HCT116 (cell line): ENCODE data around the gene C11orf21. TPM values are rescaled to one million over a fixed set of nuclear protein-coding genes. Genes with fewer than 3 reads are reported as not detected.

Experiments
- ATAC-seq: fragments of 200-7000 bp; cut with Tn5 transposase; 2 replicates; pipeline ENCODE4 v1.9.1; 2020; ENCODE audit warnings: mild to moderate bottlenecking, moderate library complexity
- BruUV-seq: library from RNA; stranded (reverse); fragments of 400-500 nt; replicated peaks from 2 replicates; lab custom pipeline; 2021; lab: Mats Ljungman, UMichigan
- CTCF ChIA-PET: fragments of 300-600 bp; sonication (Branson Sonifier 250); formaldehyde crosslinking; loops from one replicate; lab custom pipeline; 2021; ENCODE audit warnings: antibody characterized with exemption; lab: Charles Lee
- POLR2A ChIA-PET: fragments of 300-600, 350-600 bp; sonication (Branson Sonifier 250); formaldehyde crosslinking; loops from one replicate; lab custom pipeline; 2021; ENCODE audit warnings: antibody characterized with exemption; lab: Charles Lee
- RAD21 ChIA-PET, 2 experiments: fragments of 300-600 bp; sonication (Branson Sonifier 250); formaldehyde crosslinking; loops; one replicate each; lab custom pipeline; 2023; ENCODE audit warnings: low total read pairs in 2 of 2; ENCODE audit not compliant: uncharacterized antibody in 2 of 2, unreplicated experiment in 2 of 2, low non-redundant PET in 1 of 2; lab: Charles Lee
- DNase-seq: peaks from one replicate; pipeline ENCODE4 v3.0.0-alpha.2; 2010; ENCODE audit warnings: low read depth, low spot score
- H2AFZ ChIP-seq: fragments of 200-600 bp; shearing (Covaris generic), sonication (generic); 2 replicates; pipeline ENCODE4 v1.6.1; 2017; ENCODE audit warnings: low read depth, mixed run types, mixed read lengths, antibody characterized with exemption, low read length; ENCODE audit not compliant: poor library complexity, severe bottlenecking
- H3K27ac ChIP-seq: 2 replicates; pipeline ENCODE4 v1.5.1; 2012; ENCODE audit warnings: low read depth, low read length
- H3K27me3 ChIP-seq: fragments of 200-600 bp; sonication (generic); 2 replicates; pipeline ENCODE4 v1.6.1; 2016; ENCODE audit warnings: mixed run types, low read length, mixed read lengths; ENCODE audit not compliant: insufficient read depth
- H3K36me3 ChIP-seq, 2 experiments: fragments of 200-500 bp in 1 of 2; fragments of 200-600 bp in 1 of 2; sonication (Bioruptor generic) in 1 of 2; sonication (generic) in 1 of 2; 2 replicates each; pipeline versions ENCODE4 v1.5.1 to v1.6.1; 2014 to 2016; ENCODE audit warnings: low read length in 2 of 2, inconsistent platforms in 1 of 2, mixed read lengths in 1 of 2, mixed run types in 1 of 2; ENCODE audit not compliant: insufficient read depth in 2 of 2, control insufficient read depth in 1 of 2
- H3K4me1 ChIP-seq, 2 experiments: fragments of 200-600 bp in 1 of 2; sonication (generic) in 1 of 2; 2 replicates each; pipeline versions ENCODE4 v1.5.1 to v1.6.1; 2012 to 2017; ENCODE audit warnings: low read length in 2 of 2, inconsistent platforms in 1 of 2, mild to moderate bottlenecking in 1 of 2, mixed read lengths in 1 of 2, mixed run types in 1 of 2, moderate library complexity in 1 of 2; ENCODE audit not compliant: insufficient read depth in 2 of 2, control insufficient read depth in 1 of 2
- H3K4me2 ChIP-seq: fragments of 200-600 bp; sonication (generic); 2 replicates; pipeline ENCODE4 v1.6.1; 2017; ENCODE audit warnings: mixed run types, low read length, mixed read lengths
- H3K4me3 ChIP-seq, 2 experiments: fragments of 200-600 bp in 1 of 2; sonication (generic) in 1 of 2; replicated peaks in 1 of 2; 2 replicates each; pipeline ENCODE4 v1.5.1; 2011 to 2016; ENCODE audit warnings: low read length in 2 of 2, control low read depth in 1 of 2, low read depth in 1 of 2, mild to moderate bottlenecking in 1 of 2, mixed read lengths in 1 of 2, mixed run types in 1 of 2
- H3K79me2 ChIP-seq: fragments of 200-600 bp; sonication (generic); 2 replicates; pipeline ENCODE4 v1.6.1; 2017; ENCODE audit warnings: mild to moderate bottlenecking, mixed run types, low read length, moderate library complexity, mixed read lengths; ENCODE audit not compliant: insufficient read depth
- H3K9ac ChIP-seq: fragments of 200-600 bp; sonication (generic); 2 replicates; pipeline ENCODE4 v1.6.1; 2016; ENCODE audit warnings: low read length, mixed read lengths
- H3K9me2 ChIP-seq: fragments of 200-600 bp; sonication (generic), shearing (Covaris generic); 2 replicates; pipeline ENCODE4 v1.6.1; 2017; ENCODE audit warnings: mixed run types, mild to moderate bottlenecking, moderate library complexity; ENCODE audit not compliant: insufficient read depth
- H3K9me3 ChIP-seq, 2 experiments: fragments of 200-500 bp in 1 of 2; fragments of 200-600 bp in 1 of 2; sonication (Bioruptor generic) in 1 of 2; sonication (generic) in 1 of 2; 2 replicates each; pipeline ENCODE4 v1.6.1; 2014 to 2017; ENCODE audit warnings: low read length in 2 of 2, mixed read lengths in 2 of 2, inconsistent platforms in 1 of 2, low read depth in 1 of 2, mild to moderate bottlenecking in 1 of 2, mixed run types in 1 of 2, moderate library complexity in 1 of 2; ENCODE audit not compliant: control insufficient read depth in 1 of 2, insufficient read depth in 1 of 2
- H4K20me1 ChIP-seq: fragments of 200-600 bp; sonication (generic), shearing (Covaris generic); 2 replicates; pipeline ENCODE4 v1.6.1; 2017; ENCODE audit warnings: mixed run types, mild to moderate bottlenecking, moderate library complexity; ENCODE audit not compliant: insufficient read depth
- ATF3 ChIP-seq: IDR thresholded peaks from 2 replicates; pipeline ENCODE4 v1.6.1; 2012
- CEBPB ChIP-seq: IDR thresholded peaks from 2 replicates; pipeline ENCODE4 v1.6.1; 2012; ENCODE audit warnings: low read depth
- CTCF ChIP-seq, 3 experiments: fragments of 200-600 bp in 1 of 3; sonication (generic) in 1 of 3; IDR thresholded peaks in 2 of 3; conservative IDR thresholded peaks in 1 of 3; 2 replicates each; pipeline ENCODE4 v1.5.1; 2012 to 2017; ENCODE audit warnings: low read depth in 2 of 3, low read length in 2 of 3, antibody characterized with exemption in 1 of 3, borderline replicate concordance in 1 of 3, control low read depth in 1 of 3, mild to moderate bottlenecking in 1 of 3, mixed read lengths in 1 of 3, mixed run types in 1 of 3, moderate library complexity in 1 of 3; ENCODE audit not compliant: insufficient read depth in 1 of 3
- EGR1 ChIP-seq: IDR thresholded peaks from 2 replicates; pipeline ENCODE4 v1.6.1; 2012; ENCODE audit warnings: low read depth
- ELF1 ChIP-seq: IDR thresholded peaks from 2 replicates; pipeline ENCODE4 v1.6.1; 2012; ENCODE audit warnings: low read depth, borderline replicate concordance
- JUND ChIP-seq: IDR thresholded peaks from 2 replicates; pipeline ENCODE4 v1.6.1; 2012
- MAX ChIP-seq: IDR thresholded peaks from 2 replicates; pipeline ENCODE4 v1.6.1; 2012
- POLR2A ChIP-seq: IDR thresholded peaks from 2 replicates; pipeline ENCODE4 v1.7.0; 2011; ENCODE audit warnings: borderline replicate concordance; ENCODE audit not compliant: insufficient read depth, insufficient read length; ENCODE audit errors: extremely low read depth
- SP1 ChIP-seq: IDR thresholded peaks from 2 replicates; pipeline ENCODE4 v1.6.1; 2012; ENCODE audit warnings: low read depth
- ZFX ChIP-seq: fragments of 450-650 bp; IDR thresholded peaks from 2 replicates; pipeline ENCODE4 v1.6.1; 2017
- intact Hi-C: fragments of 100-400 bp; cut with micrococcal nuclease; formaldehyde crosslinking; loops from 2 replicates; pipeline ENCODE4 v1.10.0; 2022
- total RNA-seq: library from RNA; stranded (reverse); gene quantifications from one replicate; pipeline ENCODE4 v1.2.1, GENCODE V29; 2021; ENCODE audit not compliant: unreplicated experiment

C11orf21 gene
- total RNA-seq, 1 experiment from 2014 or later = not detected

- Histone ChIP-seq H3K4me1 (no peaks in the 10 kb centered on the region), H4K20me1 (no peaks in the 10 kb centered on the region), H3K9me3 (no peaks in the 10 kb centered on the region), H3K9me2 (no peaks in the 10 kb centered on the region), H3K27me3 (no peaks in the 10 kb centered on the region), H3K36me3 (no peaks in the 10 kb centered on the region), H3K79me2 (no peaks in the 10 kb centered on the region), H3K4me3 (no peak overlapping the region), H3K27ac (no peak overlapping the region), H2AFZ (no peak overlapping the region), H3K4me2 (no peak overlapping the region), H3K9ac (no peak overlapping the region)
- RAD21 ChIA-PET = no interaction called here
- no peak for DNase-seq
- TF ChIP-seq ATF3 = no peak
- no peak for TF ChIP-seq JUND
- TF ChIP-seq SP1 = no peak
- no peak for TF ChIP-seq MAX
- TF ChIP-seq EGR1 = no peak
- no peak for TF ChIP-seq CTCF (IDR thresholded peaks at IDR 0.05 in 2 of 3, conservative IDR thresholded peaks at IDR 0.05 in 1 of 3; ENCODE audit: borderline replicate concordance in 1 of 3, insufficient read depth in 1 of 3, low read depth in 2 of 3, low read length in 2 of 3)
- no peak for TF ChIP-seq ELF1
- TF ChIP-seq POLR2A = no peak
- TF ChIP-seq CEBPB = no peak
- no peak for TF ChIP-seq ZFX
- no TSS peak for BruUV-seq
- POLR2A ChIA-PET = no interaction called here
- ATAC-seq = no peak
- CTCF ChIA-PET = no interaction called here
- intact Hi-C loops = no loop called here
Measured at GRCh38 chr11:2262301-2263070, 39.2 kb downstream of the C11orf21 start.
